Suprapubic skin (tissue), 4 donors: ENCODE results near the gene SAYSD1.

Experiments used
- CTCF ChIP-seq, 2 donors: fragments of 200-600 bp in 1 of 2; fragments of 450-650 bp in 1 of 2; sonication (generic) in 1 of 2; IDR thresholded peaks; one replicate each; pipeline ENCODE4 v1.5.1; 2016 to 2019; ENCODE audit warnings: antibody characterized with exemption in 2 of 2, mild to moderate bottlenecking in 1 of 2, moderate library complexity in 1 of 2
- EP300 ChIP-seq: sonication (generic); formaldehyde crosslinking; IDR thresholded peaks from one replicate; pipeline ENCODE4 v1.6.1; 2017; ENCODE audit warnings: antibody characterized with exemption
- POLR2A ChIP-seq, 2 donors: fragments of 450-650 bp; IDR thresholded peaks; one replicate each; pipeline ENCODE4 v1.6.1; 2017; ENCODE audit warnings: antibody characterized with exemption in 2 of 2, mild to moderate bottlenecking in 2 of 2, moderate library complexity in 2 of 2
- POLR2AphosphoS5 ChIP-seq, 3 donors: sonication (generic); formaldehyde crosslinking; IDR thresholded peaks; one replicate each; pipeline ENCODE4 v1.6.1; 2017; ENCODE audit warnings: antibody characterized with exemption in 3 of 3

- no peak for TF ChIP-seq CTCF (IDR thresholded peaks at IDR 0.05)
- TF ChIP-seq EP300, result no peak
- no peak for TF ChIP-seq POLR2A (IDR thresholded peaks at IDR 0.05)
- no peak for TF ChIP-seq POLR2AphosphoS5 (IDR thresholded peaks at IDR 0.05)
These were observed 38.9 kb upstream of the SAYSD1 start for GRCh38 chr6:39153766-39154397.
